Stimulated activated CD8-positive, alpha-beta memory T cell treated with anti-CD3 and anti-CD28 coated beads, Interleukin-12 subunit alpha, Interleukin-12 subunit beta, amount 100 ng/mL, for 24 hours (primary cell): ENCODE measurements around the gene LATS2.

Experiments used
- DNase-seq: peaks from one replicate; pipeline ENCODE4 v3.0.0-alpha.2; 2020; ENCODE audit errors: extremely low read depth

LATS2 gene

GRCh38 chr13:21048901-21049698, 12.3 kb downstream of the LATS2 start:
- DNase-seq, result no peak

DNA sequence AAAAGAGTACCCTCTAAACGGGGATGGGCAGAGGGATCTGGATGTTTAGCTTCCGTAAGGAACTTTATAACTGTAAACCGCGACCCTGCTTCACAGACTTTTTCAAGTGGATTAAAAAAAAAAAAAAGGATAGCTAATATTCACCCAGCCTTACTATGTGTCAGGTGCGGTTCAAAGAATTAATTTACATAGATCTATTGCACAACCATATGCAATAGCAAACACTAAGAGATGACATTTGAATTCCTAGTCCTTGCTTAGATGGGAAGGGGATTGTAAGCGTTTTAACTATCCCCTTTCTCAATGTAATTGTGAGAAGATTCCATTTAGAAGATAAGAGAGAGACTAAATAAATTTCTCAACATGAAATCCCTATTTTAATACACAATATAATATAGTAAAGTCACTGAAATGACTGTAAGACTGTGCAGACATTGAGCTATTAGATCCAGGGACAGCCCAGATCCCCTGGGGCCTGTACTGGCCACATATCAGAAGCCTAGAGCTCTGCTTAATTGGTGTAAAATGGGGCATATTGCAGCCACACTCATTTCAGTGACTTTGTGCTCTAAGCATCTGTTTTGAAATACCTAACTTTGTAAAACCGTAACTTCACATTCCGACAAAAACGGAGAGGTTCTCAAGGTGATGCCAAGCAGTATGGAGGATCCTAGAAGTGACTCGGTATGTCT, 13.6 kb downstream of the LATS2 start:
- no peak for DNase-seq

GRCh38 chr13:21047087-21047486, 14.3 kb downstream of the LATS2 start:
- DNase-seq, result no peak

DNA sequence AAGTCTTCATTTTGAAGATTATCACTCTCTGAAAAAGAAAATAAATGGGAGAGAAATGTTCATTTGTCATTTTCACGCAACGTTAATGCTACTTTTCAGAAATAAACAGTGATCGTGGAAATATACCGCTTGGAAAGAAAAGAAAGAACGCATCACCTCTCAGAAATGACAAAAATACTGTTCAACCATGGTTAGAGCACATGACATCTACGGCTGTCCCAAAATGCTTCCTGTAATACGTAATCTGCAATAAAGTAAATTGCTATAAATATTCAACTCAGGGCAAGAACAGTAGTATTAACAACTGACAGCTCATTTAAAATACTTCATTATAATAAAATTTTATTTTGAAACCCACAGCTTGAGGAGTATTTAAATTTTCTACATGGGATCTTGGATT, 15.2 kb downstream of the LATS2 start:
- no peak for DNase-seq

DNA sequence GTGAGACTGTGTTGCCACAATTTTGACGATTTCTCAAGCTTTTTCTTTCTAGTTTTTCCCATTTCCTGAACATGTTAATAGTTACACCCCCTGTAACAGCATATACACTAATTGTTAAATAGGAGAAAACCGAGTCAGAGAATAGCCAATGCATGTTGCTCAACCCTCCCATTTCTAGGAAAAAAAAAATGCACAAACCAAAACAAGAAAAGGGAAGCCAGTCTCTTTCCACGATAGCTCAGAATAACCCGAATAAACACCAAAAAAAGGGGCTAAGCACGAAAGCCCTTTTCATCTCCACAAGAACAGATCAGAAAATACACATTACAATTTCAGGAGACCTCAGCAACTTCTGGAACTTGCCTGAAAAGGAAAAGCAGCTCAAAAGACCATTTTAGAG, 16.3 kb downstream of the LATS2 start:
- no peak for DNase-seq

DNA sequence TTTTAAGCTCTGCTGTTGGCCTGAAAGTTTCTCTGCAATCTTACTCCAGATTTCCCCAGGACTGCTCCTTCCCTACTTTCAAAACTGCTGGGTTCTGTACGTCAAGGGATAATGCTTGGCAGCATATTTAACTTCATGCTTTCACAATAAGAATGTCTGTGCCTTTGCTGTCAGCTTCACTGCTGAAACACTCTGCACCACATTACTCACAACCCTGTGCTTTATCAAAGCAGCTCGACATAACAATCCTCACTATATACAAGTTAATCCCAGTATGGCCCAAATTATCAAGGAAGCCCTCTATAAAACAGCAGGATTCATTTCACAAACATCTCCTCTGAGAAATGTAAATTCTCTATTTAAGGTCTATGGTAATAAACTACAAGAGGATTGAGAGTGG, 17.5 kb downstream of the LATS2 start:
- no peak for DNase-seq

DNA sequence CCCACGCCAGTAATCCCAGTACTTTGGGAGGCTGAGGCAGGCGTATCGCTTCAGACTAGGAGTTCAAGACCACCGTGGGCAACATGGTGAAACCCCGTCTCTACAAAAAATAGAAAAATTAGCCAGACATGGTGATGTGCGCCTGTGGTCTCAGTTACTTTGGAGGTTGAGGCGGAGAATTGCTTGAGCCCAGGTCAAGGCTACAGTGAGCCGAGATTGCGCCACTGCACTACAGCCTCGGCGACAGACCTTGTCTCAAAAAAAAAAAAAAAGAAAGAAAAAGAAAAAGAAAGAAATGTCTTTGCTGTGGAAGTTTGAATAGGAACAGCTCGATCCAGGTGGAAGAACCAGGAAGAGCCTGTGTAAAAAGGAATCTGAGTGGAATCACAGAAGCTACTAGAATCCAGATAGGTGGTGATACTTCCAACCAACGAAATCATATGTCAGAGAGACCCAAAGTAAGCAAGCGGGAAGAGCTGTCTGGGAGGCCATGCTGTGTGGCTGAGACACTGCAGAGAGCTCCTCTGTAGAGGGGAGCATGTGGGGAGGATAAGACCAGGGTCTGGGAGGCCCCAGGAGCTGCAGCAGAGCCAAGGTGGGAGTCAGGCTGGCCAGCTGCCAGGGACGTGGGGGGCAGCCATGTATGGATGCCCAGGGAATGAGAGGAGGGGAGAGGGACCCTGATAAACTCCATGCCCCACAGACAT, 21.1 kb downstream of the LATS2 start:
- DNase-seq, result no peak

- no peak for DNase-seq
These were observed 22.1 kb downstream of the LATS2 start for GRCh38 chr13:21039097-21039800.

DNA sequence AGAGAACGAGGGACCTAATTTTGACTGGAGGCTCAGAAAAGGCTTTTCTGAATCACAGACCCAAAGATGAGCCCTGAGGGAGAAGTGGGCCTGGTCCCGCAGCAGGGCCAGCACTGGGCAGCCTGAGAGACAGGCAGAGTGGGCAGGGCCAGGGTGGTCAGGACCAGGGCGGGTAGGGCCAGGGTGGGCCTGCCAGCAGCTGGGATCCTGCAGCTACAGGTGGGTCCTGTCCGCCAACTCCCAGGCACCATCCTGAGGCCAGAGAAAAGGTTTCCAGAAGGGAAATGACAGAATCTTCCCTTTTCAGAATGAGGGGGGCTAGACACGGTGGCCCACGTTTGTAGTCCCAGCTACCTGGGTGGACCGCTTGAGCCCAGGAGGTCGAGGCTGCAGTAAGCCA, 23.7 kb downstream of the LATS2 start:
- no peak for DNase-seq

DNA sequence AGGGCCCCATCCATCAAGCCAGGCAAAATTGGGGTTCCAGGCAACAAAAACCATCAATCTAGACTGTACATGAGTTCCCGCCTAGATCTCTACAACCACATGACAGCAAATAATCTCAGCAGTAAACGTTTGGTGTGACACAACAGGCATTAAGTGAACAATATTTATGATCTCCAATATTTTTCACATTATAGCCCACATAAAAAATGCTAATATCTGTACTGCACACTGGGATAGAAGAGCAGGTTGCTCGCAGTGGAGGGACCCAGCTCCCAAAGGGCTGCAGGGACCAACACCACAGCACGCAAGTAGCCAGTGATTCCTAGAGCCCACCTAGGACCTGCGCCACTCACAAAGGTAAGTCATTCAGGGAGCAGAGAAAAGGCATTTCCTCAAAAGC, 25.9 kb downstream of the LATS2 start:
- no peak for DNase-seq

DNA sequence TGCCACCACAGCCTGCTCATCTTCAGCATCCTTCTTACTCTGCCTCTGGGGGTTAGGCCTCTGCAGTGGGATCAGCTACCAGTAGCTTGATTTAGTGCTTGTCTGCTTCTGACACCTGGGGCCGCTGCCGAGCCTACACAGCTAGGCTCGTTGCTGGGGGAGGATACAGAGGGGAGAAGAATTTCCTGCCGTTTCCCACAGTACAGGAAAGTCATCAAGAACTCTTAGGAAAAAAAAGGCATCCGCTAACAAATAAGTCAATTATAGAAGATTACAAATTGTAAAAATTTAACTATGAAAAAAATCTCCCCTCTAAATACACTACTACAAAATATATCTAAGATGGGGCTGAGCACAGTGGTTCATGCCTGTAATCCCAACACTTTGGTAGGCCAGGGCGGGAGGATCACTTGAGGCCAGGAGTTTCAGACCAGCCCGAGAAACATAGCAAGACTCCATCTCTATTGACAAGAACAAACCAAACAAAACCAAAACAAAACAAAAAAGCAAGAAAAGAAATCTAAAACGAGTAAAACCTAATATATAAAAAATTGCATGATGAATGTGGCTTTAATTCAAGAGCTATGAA, 26.7 kb downstream of the LATS2 start:
- DNase-seq, result no peak

- no peak for DNase-seq
These were observed 27.4 kb downstream of the LATS2 start for GRCh38 chr13:21033856-21034602.

GRCh38 chr13:21033212-21033840, 28.1 kb downstream of the LATS2 start:
- DNase-seq, result no peak

- no peak for DNase-seq
These were observed 28.7 kb downstream of the LATS2 start for GRCh38 chr13:21032656-21033055.

DNA sequence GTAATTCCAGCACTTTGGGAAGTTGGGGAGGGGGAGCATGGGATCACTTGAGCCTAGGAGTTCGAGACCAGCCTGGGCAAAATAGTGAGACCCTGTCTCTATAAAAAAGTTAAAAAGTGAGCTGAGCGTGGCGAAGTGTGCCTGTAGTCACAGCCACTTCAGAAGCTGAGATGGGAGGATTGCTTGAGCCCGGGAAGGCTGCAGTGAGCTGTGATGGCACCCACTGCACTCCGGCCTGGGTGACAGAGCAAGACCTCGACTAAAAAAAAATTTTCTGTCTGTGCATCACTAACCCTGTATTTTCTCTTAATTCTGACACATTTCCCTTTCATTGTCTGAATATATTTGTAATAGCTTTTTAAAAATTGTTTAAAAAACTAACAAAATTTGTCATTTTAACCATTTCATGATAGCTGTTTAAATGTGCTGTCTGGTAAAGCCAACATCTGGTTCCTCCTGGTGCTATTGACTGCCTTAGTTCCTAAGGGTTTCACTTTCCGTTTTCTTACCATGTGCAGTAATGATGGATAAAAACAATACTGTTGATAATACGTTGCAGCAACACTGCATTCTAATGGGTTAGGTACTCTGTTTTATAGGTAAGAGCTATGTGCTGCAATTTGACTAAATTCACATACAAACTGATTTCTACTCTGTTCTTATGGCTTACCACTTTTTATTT, 29.7 kb downstream of the LATS2 start:
- DNase-seq, result no peak

DNA sequence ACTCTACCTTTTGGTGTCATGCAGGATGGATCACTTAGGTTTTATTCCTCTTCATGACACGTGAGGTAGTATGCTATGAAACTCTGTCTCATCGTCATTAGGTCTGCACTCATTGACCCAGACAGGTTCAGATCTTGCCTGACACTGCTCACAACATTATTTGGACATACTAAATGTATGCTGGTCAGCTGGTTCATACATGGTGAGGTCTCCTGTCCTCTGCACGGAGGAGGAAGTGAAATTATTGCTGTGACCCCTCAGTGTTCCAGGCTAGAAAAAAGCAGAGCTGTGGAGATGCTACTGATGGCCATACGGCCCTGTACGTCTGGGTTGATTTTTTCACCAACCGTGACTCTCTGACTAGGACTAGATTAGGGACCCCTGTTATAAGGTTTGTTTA, 35.8 kb downstream of the LATS2 start:
- no peak for DNase-seq

GRCh38 chr13:21022056-21022979, 39.1 kb downstream of the LATS2 start:
- DNase-seq, result no peak

- no peak for DNase-seq
These were observed 40.8 kb downstream of the LATS2 start for GRCh38 chr13:21020581-21020980.

GRCh38 chr13:21020176-21020575, 41.2 kb downstream of the LATS2 start:
- no peak for DNase-seq
